Immature natural killer cell (primary cell): ENCODE results near the gene MYO3A. TPM values are rescaled to one million over a fixed set of nuclear protein-coding genes. Genes with fewer than 3 reads are reported as not detected.

ENCODE experiments used
- DNase-seq, 3 donors: peaks; one replicate each; pipeline ENCODE4 v3.0.0; 2022; ENCODE audit warnings: mixed read lengths in 1 of 3
- H3K27ac Mint-ChIP-seq, 6 donors: one replicate each; pipeline ENCODE4 v1.8.0; 2020; ENCODE audit warnings: mixed read lengths in 6 of 6, mild to moderate bottlenecking in 5 of 6, inconsistent platforms in 4 of 6, moderate library complexity in 3 of 6
- H3K27me3 Mint-ChIP-seq, 3 donors: one replicate each; pipeline ENCODE4 v1.8.0; 2020 to 2021; ENCODE audit warnings: low read depth in 3 of 3, mild to moderate bottlenecking in 3 of 3, mixed read lengths in 3 of 3, moderate library complexity in 3 of 3, inconsistent platforms in 1 of 3
- H3K36me3 Mint-ChIP-seq, 3 donors: one replicate each; pipeline ENCODE4 v1.8.0; 2020; ENCODE audit warnings: mixed read lengths in 3 of 3, inconsistent platforms in 2 of 3, mild to moderate bottlenecking in 2 of 3
- H3K4me1 Mint-ChIP-seq, 2 donors: one replicate each; pipeline ENCODE4 v1.8.0; 2020; ENCODE audit warnings: inconsistent platforms in 2 of 2, mild to moderate bottlenecking in 2 of 2, mixed read lengths in 2 of 2, moderate library complexity in 1 of 2
- H3K4me3 Mint-ChIP-seq, 5 donors: one replicate each; pipeline ENCODE4 v1.8.0; 2020; ENCODE audit warnings: mild to moderate bottlenecking in 5 of 5, mixed read lengths in 5 of 5, inconsistent platforms in 3 of 5, moderate library complexity in 3 of 5
- H3K9me3 Mint-ChIP-seq, 6 donors: one replicate each; pipeline ENCODE4 v1.8.0; 2020; ENCODE audit warnings: mild to moderate bottlenecking in 6 of 6, mixed read lengths in 6 of 6, inconsistent platforms in 4 of 6, moderate library complexity in 3 of 6
- polyA plus RNA-seq, 3 donors: library from polyadenylated mRNA; unstranded; fragments of 300-500 nt; fragmentation: Illumina TruSeq; gene quantifications; one replicate each; pipeline ENCODE4 v1.2.3, GENCODE V29; 2021

Gene MYO3A
- polyA plus RNA-seq, 3 donors from 2014 or later: not detected

- Mint-ChIP-seq H3K36me3 (no peaks in the 10 kb centered on the region), H3K27me3 (peaks cover 5 to 8% (median 7%) of the 10 kb centered on the region in 3 donors), H3K9me3 (peaks cover 1 to 11% (median 5%) of the 10 kb centered on the region in 6 donors), H3K4me1 (no peaks in the 10 kb centered on the region), H3K4me3 (no peak overlapping the region), H3K27ac (no peak overlapping the region)
- no peak for DNase-seq
These were observed 4.4 kb downstream of the MYO3A start for GRCh38 chr10:25938405-25938804.

- H3K27me3 Mint-ChIP-seq: peaks cover 0 to 6% (median 1%) of the 10 kb centered on the region in 3 donors
- H3K4me3 Mint-ChIP-seq: no peak overlapping the region
- DNase-seq: no peak
- no peaks in the 10 kb centered on the region for H3K4me1 Mint-ChIP-seq
- H3K27ac Mint-ChIP-seq: no peak overlapping the region
- H3K36me3 Mint-ChIP-seq: peaks cover 0 to 3% (median 0%) of the 10 kb centered on the region in 3 donors
- peaks cover 3 to 22% (median 8%) of the 10 kb centered on the region in 6 donors for H3K9me3 Mint-ChIP-seq
These were observed 10.7 kb downstream of the MYO3A start for GRCh38 chr10:25944771-25945170.

- no peak overlapping the region for H3K27ac Mint-ChIP-seq
- H3K36me3 Mint-ChIP-seq: no peaks in the 10 kb centered on the region
- H3K9me3 Mint-ChIP-seq: peaks cover 0 to 9% (median 2%) of the 10 kb centered on the region in 6 donors
- no peak for DNase-seq
- H3K4me3 Mint-ChIP-seq: no peak overlapping the region
- H3K4me1 Mint-ChIP-seq: no peaks in the 10 kb centered on the region
- peaks cover 0 to 5% (median 0%) of the 10 kb centered on the region in 3 donors for H3K27me3 Mint-ChIP-seq
These were observed 18.8 kb downstream of the MYO3A start for GRCh38 chr10:25952857-25953256.

- Mint-ChIP-seq H3K4me1 (no peaks in the 10 kb centered on the region), H3K9me3 (peaks cover 2 to 18% (median 5%) of the 10 kb centered on the region in 6 donors), H3K27ac (no peak overlapping the region), H3K36me3 (no peaks in the 10 kb centered on the region), H3K27me3 (peaks cover 0 to 3% (median under 1%) of the 10 kb centered on the region in 3 donors), H3K4me3 (no peak overlapping the region)
- DNase-seq: no peak
These were observed 20.8 kb downstream of the MYO3A start for GRCh38 chr10:25954851-25955250.

- H3K27me3 Mint-ChIP-seq: peaks cover 0 to 3% (median 3%) of the 10 kb centered on the region in 3 donors
- H3K27ac Mint-ChIP-seq: no peak overlapping the region
- H3K9me3 Mint-ChIP-seq: peaks cover 2 to 18% (median 5%) of the 10 kb centered on the region in 6 donors
- DNase-seq: no peak
- no peak overlapping the region for H3K4me3 Mint-ChIP-seq
- H3K36me3 Mint-ChIP-seq: no peaks in the 10 kb centered on the region
- no peaks in the 10 kb centered on the region for H3K4me1 Mint-ChIP-seq
These were observed 25.7 kb downstream of the MYO3A start for GRCh38 chr10:25959540-25960232.

- Mint-ChIP-seq H3K4me1 (no peaks in the 10 kb centered on the region), H3K9me3 (peaks cover 0 to 13% (median under 1%) of the 10 kb centered on the region in 6 donors), H3K27me3 (peaks cover 0 to 3% (median 2%) of the 10 kb centered on the region in 3 donors), H3K4me3 (no peak overlapping the region), H3K27ac (no peak overlapping the region), H3K36me3 (no peaks in the 10 kb centered on the region)
- DNase-seq: no peak
These were observed 31.6 kb downstream of the MYO3A start for GRCh38 chr10:25965584-25965983.

GRCh38 chr10:25966844-25967243, 32.8 kb downstream of the MYO3A start:
- no peaks in the 10 kb centered on the region for H3K36me3 Mint-ChIP-seq
- H3K27ac Mint-ChIP-seq: no peak overlapping the region
- no peak for DNase-seq
- H3K27me3 Mint-ChIP-seq: peaks cover 0 to 3% (median 2%) of the 10 kb centered on the region in 3 donors
- peaks cover 0 to 11% (median under 1%) of the 10 kb centered on the region in 6 donors for H3K9me3 Mint-ChIP-seq
- no peak overlapping the region for H3K4me3 Mint-ChIP-seq
- H3K4me1 Mint-ChIP-seq: no peaks in the 10 kb centered on the region

GRCh38 chr10:25972631-25973030, 38.6 kb downstream of the MYO3A start:
- Mint-ChIP-seq H3K27me3 (peaks cover 0 to 2% (median 0%) of the 10 kb centered on the region in 3 donors), H3K36me3 (no peaks in the 10 kb centered on the region), H3K9me3 (peaks cover 0 to 5% (median 2%) of the 10 kb centered on the region in 6 donors), H3K4me1 (no peaks in the 10 kb centered on the region), H3K27ac (no peak overlapping the region), H3K4me3 (no peak overlapping the region)
- no peak for DNase-seq

- Mint-ChIP-seq H3K27ac (no peak overlapping the region), H3K4me3 (no peak overlapping the region), H3K27me3 (peaks cover 0 to 2% (median 0%) of the 10 kb centered on the region in 3 donors), H3K4me1 (no peaks in the 10 kb centered on the region), H3K9me3 (peaks cover 0 to 5% (median 0%) of the 10 kb centered on the region in 6 donors), H3K36me3 (no peaks in the 10 kb centered on the region)
- no peak for DNase-seq
These were observed 40.9 kb downstream of the MYO3A start for GRCh38 chr10:25974897-25975459.

GRCh38 chr10:25978771-25979170, 44.7 kb downstream of the MYO3A start:
- no peaks in the 10 kb centered on the region for H3K36me3 Mint-ChIP-seq
- no peak overlapping the region for H3K4me3 Mint-ChIP-seq
- no peak for DNase-seq
- peaks cover 2 to 21% (median 7%) of the 10 kb centered on the region in 6 donors for H3K9me3 Mint-ChIP-seq
- H3K27ac Mint-ChIP-seq: no peak overlapping the region
- peaks cover 0 to 4% (median 0%) of the 10 kb centered on the region in 3 donors for H3K27me3 Mint-ChIP-seq
- no peaks in the 10 kb centered on the region for H3K4me1 Mint-ChIP-seq

GRCh38 chr10:25982107-25982506, 48.1 kb downstream of the MYO3A start:
- no peak overlapping the region for H3K27ac Mint-ChIP-seq
- no peaks in the 10 kb centered on the region for H3K36me3 Mint-ChIP-seq
- no peak overlapping the region for H3K4me3 Mint-ChIP-seq
- peaks cover 5 to 31% (median 11%) of the 10 kb centered on the region in 6 donors for H3K9me3 Mint-ChIP-seq
- H3K4me1 Mint-ChIP-seq: no peaks in the 10 kb centered on the region
- no peak for DNase-seq
- H3K27me3 Mint-ChIP-seq: peaks cover 0 to 4% (median 0%) of the 10 kb centered on the region in 3 donors

- Mint-ChIP-seq H3K27ac (no peak overlapping the region), H3K9me3 (peaks cover 2 to 17% (median 6%) of the 10 kb centered on the region in 6 donors), H3K27me3 (peaks cover 0 to 2% (median 0%) of the 10 kb centered on the region in 3 donors), H3K4me1 (no peaks in the 10 kb centered on the region), H3K36me3 (no peaks in the 10 kb centered on the region), H3K4me3 (no peak overlapping the region)
- no peak for DNase-seq
These were observed 54.6 kb downstream of the MYO3A start for GRCh38 chr10:25988583-25988982.

- no peak overlapping the region for H3K4me3 Mint-ChIP-seq
- no peak overlapping the region for H3K27ac Mint-ChIP-seq
- peaks cover 0 to 4% (median 0%) of the 10 kb centered on the region in 3 donors for H3K27me3 Mint-ChIP-seq
- no peaks in the 10 kb centered on the region for H3K36me3 Mint-ChIP-seq
- H3K4me1 Mint-ChIP-seq: no peaks in the 10 kb centered on the region
- DNase-seq: no peak
- peaks cover 0 to 9% (median 2%) of the 10 kb centered on the region in 6 donors for H3K9me3 Mint-ChIP-seq
These were observed 55.9 kb downstream of the MYO3A start for GRCh38 chr10:25989951-25990350.

GRCh38 chr10:25999295-25999981, 65.4 kb downstream of the MYO3A start:
- Mint-ChIP-seq H3K36me3 (no peaks in the 10 kb centered on the region), H3K4me1 (no peaks in the 10 kb centered on the region), H3K4me3 (no peak overlapping the region), H3K27ac (no peak overlapping the region), H3K9me3 (peaks cover 0 to 6% (median 2%) of the 10 kb centered on the region in 6 donors), H3K27me3 (peaks cover 0 to 2% (median 2%) of the 10 kb centered on the region in 3 donors)
- no peak for DNase-seq
